ENCODE measurements around the gene PTPN7. TPM values are rescaled to one million over a fixed set of nuclear protein-coding genes. Genes with fewer than 3 reads are reported as not detected.

Gene PTPN7
- polyA plus RNA-seq, 1 of the 3 experiments (the other 2 are of a cell fraction) = not detected

DNA sequence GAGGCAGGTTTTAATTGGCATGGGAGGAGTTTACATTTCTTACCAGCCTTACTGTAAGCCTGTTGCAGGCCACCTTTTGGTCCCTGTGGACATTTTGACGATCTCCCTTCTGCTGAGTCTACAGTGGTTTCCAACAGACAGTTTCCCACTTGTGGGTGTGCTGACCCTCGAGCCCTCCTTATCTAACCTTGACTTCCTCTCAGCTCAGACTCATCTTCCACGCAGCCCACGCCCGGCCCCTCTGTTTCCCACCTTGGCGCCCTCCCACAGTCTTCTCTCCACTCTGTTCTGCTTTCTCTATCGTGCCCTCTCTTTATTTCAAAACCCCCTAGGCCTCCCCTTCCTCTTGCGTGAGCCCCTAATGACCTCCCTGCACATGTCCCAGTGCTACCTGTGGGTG lies 9.8 kb downstream of the PTPN7 start:
- Histone ChIP-seq H3K4me2 (no peak overlapping the region), H3K9me2 (no peaks in the 10 kb centered on the region), H3K4me1 (ENCODE audit: control insufficient read depth in 1 of 2, insufficient read depth in 2 of 2, low read depth in 1 of 2, low read length in 1 of 2) (peaks cover 9 to 18% of the 10 kb centered on the region in 2 experiments; a peak in 1 of 4 replicates), H4K20me1 (ENCODE audit: insufficient read depth) (no peaks in the 10 kb centered on the region), H2AFZ (ENCODE audit: low read depth) (no peak overlapping the region), H3F3A (replicated peaks; ENCODE audit: insufficient read depth) (peaks cover 5% of the 10 kb centered on the region), H3K27ac (ENCODE audit: low read depth in 2 of 2, low read length in 1 of 2) (no peak overlapping the region), H3K9me3 (no peaks in the 10 kb centered on the region), H3K27me3 (ENCODE audit: insufficient read depth) (no peaks in the 10 kb centered on the region), H3K79me2 (ENCODE audit: insufficient read depth) (no peaks in the 10 kb centered on the region), H3K36me3 (replicated peaks in 1 of 2; ENCODE audit: control insufficient read depth in 1 of 2, insufficient read depth in 2 of 2, low read length in 1 of 2) (no peaks in the 10 kb centered on the region), H3K4me3 (ENCODE audit: low read depth in 2 of 2, low read length in 1 of 2) (no peak overlapping the region), H3K9ac (no peak overlapping the region)
- ChIA-PET POLR2A (no interaction called here), CTCF (no interaction called here)
- DNase-seq = no peak
- no peak for TF ChIP-seq POLR2AphosphoS5 (IDR thresholded peaks at IDR 0.05; ENCODE audit: low read depth, low read length)
- TF ChIP-seq GABPA (IDR thresholded peaks at IDR 0.05; ENCODE audit: low read depth) = no peak
- TF ChIP-seq ELF1 (IDR thresholded peaks at IDR 0.05) = no peak
- no peak for TF ChIP-seq EZH2phosphoT487 (IDR thresholded peaks at IDR 0.05; ENCODE audit: borderline replicate concordance, low read depth)
- no peak for TF ChIP-seq FOXJ3 (CRISPR knock-in tag; IDR thresholded peaks at IDR 0.05)
- TF ChIP-seq, protein P1, sequence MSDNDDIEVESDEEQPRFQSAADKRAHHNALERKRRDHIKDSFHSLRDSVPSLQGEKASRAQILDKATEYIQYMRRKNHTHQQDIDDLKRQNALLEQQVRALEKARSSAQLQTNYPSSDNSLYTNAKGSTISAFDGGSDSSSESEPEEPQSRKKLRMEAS (IDR thresholded peaks at IDR 0.05; ENCODE audit: low read depth) = no peak
- no peak for TF ChIP-seq RCOR1 (IDR thresholded peaks at IDR 0.05; ENCODE audit: low read length)
- WGBS (ENCODE audit: low lambda C conversion rate) = 83% methylated on average over 8 of the region's 8 CpGs

GRCh38 chr1:202150187-202150586 lies 10.2 kb downstream of the PTPN7 start:
- Histone ChIP-seq H3F3A (replicated peaks; ENCODE audit: insufficient read depth) (peaks cover 5% of the 10 kb centered on the region), H3K36me3 (replicated peaks in 1 of 2; ENCODE audit: control insufficient read depth in 1 of 2, insufficient read depth in 2 of 2, low read length in 1 of 2) (no peaks in the 10 kb centered on the region), H3K4me2 (no peak overlapping the region), H3K4me3 (ENCODE audit: low read depth in 2 of 2, low read length in 1 of 2) (no peak overlapping the region), H3K4me1 (ENCODE audit: control insufficient read depth in 1 of 2, insufficient read depth in 2 of 2, low read depth in 1 of 2, low read length in 1 of 2) (peaks cover 6 to 17% of the 10 kb centered on the region in 2 experiments; a peak in 1 of 4 replicates), H3K9me2 (no peaks in the 10 kb centered on the region), H3K9ac (no peak overlapping the region), H4K20me1 (ENCODE audit: insufficient read depth) (no peaks in the 10 kb centered on the region), H2AFZ (ENCODE audit: low read depth) (no peak overlapping the region), H3K27me3 (ENCODE audit: insufficient read depth) (no peaks in the 10 kb centered on the region), H3K9me3 (no peaks in the 10 kb centered on the region), H3K79me2 (ENCODE audit: insufficient read depth) (peaks cover under 1% of the 10 kb centered on the region; the same call in 1 of the 2 replicates), H3K27ac (ENCODE audit: low read depth in 2 of 2, low read length in 1 of 2) (no peak overlapping the region)
- ChIA-PET CTCF (no interaction called here), POLR2A (no interaction called here)
- TF ChIP-seq NRF1 (IDR thresholded peaks at IDR 0.05; ENCODE audit: low read depth, low read length) (no peak), NFIC (IDR thresholded peaks at IDR 0.05; ENCODE audit: borderline replicate concordance) (no peak), TAF1 (IDR thresholded peaks at IDR 0.05; ENCODE audit: borderline replicate concordance, low read depth, low read length) (no peak), POLR2AphosphoS5 (IDR thresholded peaks at IDR 0.05; ENCODE audit: low read depth, low read length) (no peak), SMC3 (IDR thresholded peaks at IDR 0.05; ENCODE audit: low read depth, low read length) (no peak)
- TF ChIP-seq, protein P2, sequence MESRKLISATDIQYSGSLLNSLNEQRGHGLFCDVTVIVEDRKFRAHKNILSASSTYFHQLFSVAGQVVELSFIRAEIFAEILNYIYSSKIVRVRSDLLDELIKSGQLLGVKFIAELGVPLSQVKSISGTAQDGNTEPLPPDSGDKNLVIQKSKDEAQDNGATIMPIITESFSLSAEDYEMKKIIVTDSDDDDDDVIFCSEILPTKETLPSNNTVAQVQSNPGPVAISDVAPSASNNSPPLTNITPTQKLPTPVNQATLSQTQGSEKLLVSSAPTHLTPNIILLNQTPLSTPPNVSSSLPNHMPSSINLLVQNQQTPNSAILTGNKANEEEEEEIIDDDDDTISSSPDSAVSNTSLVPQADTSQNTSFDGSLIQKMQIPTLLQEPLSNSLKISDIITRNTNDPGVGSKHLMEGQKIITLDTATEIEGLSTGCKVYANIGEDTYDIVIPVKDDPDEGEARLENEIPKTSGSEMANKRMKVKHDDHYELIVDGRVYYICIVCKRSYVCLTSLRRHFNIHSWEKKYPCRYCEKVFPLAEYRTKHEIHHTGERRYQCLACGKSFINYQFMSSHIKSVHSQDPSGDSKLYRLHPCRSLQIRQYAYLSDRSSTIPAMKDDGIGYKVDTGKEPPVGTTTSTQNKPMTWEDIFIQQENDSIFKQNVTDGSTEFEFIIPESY (IDR thresholded peaks at IDR 0.05; ENCODE audit: borderline replicate concordance, low read depth) = no peak
- TF ChIP-seq, protein P3, sequence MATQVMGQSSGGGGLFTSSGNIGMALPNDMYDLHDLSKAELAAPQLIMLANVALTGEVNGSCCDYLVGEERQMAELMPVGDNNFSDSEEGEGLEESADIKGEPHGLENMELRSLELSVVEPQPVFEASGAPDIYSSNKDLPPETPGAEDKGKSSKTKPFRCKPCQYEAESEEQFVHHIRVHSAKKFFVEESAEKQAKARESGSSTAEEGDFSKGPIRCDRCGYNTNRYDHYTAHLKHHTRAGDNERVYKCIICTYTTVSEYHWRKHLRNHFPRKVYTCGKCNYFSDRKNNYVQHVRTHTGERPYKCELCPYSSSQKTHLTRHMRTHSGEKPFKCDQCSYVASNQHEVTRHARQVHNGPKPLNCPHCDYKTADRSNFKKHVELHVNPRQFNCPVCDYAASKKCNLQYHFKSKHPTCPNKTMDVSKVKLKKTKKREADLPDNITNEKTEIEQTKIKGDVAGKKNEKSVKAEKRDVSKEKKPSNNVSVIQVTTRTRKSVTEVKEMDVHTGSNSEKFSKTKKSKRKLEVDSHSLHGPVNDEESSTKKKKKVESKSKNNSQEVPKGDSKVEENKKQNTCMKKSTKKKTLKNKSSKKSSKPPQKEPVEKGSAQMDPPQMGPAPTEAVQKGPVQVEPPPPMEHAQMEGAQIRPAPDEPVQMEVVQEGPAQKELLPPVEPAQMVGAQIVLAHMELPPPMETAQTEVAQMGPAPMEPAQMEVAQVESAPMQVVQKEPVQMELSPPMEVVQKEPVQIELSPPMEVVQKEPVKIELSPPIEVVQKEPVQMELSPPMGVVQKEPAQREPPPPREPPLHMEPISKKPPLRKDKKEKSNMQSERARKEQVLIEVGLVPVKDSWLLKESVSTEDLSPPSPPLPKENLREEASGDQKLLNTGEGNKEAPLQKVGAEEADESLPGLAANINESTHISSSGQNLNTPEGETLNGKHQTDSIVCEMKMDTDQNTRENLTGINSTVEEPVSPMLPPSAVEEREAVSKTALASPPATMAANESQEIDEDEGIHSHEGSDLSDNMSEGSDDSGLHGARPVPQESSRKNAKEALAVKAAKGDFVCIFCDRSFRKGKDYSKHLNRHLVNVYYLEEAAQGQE (IDR thresholded peaks at IDR 0.05; ENCODE audit: low read depth, low read length) = no peak
- DNase-seq = no peak
- 89% methylated on average over 9 of the region's 9 CpGs for WGBS (ENCODE audit: low lambda C conversion rate)
